ENCODE data around the gene ITGB2. TPM values are rescaled to one million over a fixed set of nuclear protein-coding genes. Genes with fewer than 3 reads are reported as not detected.
A peak's percentile ranks its signal among the peaks of the same experiment; 100 is the strongest.

ITGB2 gene
- total RNA-seq, 1 donor from 2014 or later = 6.9 TPM

DNA sequence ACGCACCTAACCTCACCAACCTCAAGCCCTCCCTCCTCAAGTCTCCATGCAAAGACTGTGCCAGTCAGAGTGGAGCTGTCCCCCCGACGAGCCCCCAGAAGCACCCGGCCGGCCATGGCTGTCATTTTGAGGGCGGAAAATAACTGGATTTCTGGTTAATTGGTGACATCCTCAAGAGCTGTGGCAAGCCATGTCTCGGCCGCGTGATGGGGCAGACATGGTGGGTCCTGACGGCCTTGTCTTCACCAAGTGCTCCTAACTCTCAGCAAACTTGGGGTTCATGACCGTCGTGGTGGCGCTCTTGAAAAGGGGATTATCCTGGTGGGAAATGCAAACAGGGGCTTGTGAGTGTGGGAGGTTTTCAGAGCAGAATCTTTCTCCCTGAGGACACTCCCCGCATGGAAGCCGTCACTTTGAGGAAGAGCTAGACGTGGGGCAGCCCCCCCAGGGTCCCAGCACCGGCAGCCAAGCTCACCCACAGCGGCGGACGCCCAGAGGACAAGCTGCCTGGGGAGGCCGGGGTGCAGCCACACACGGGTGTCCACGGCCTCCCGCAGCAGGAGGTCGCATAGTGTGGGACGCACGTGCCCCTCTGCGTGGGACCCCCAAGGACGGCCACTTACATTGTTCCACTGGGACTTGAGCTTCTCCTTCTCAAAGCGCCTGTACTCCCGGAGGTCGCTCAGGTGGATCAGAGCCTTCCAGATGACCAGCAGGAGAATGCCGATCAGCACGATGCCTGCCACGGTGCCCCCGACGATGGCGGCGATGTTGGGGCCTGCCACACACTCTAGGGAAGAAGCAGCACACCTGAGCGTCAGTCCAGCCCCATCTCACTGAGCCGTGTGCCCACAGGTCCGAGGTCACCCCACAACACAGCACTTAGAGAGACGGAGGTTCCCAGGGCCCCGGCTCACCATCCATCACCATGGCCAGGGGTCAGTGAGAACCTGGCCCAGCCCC is 34.3 kb downstream of the ITGB2 start:
- no peak for DNase-seq (ENCODE audit: low read depth)
- H3K27me3 ChIP-seq (ENCODE audit: control insufficient read depth, insufficient read depth, low read length) = peaks cover 11% of the 10 kb centered on the region
- TF ChIP-seq, protein P1, sequence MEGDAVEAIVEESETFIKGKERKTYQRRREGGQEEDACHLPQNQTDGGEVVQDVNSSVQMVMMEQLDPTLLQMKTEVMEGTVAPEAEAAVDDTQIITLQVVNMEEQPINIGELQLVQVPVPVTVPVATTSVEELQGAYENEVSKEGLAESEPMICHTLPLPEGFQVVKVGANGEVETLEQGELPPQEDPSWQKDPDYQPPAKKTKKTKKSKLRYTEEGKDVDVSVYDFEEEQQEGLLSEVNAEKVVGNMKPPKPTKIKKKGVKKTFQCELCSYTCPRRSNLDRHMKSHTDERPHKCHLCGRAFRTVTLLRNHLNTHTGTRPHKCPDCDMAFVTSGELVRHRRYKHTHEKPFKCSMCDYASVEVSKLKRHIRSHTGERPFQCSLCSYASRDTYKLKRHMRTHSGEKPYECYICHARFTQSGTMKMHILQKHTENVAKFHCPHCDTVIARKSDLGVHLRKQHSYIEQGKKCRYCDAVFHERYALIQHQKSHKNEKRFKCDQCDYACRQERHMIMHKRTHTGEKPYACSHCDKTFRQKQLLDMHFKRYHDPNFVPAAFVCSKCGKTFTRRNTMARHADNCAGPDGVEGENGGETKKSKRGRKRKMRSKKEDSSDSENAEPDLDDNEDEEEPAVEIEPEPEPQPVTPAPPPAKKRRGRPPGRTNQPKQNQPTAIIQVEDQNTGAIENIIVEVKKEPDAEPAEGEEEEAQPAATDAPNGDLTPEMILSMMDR (IDR thresholded peaks at IDR 0.05; ENCODE audit: insufficient read depth, low read length, poor library complexity, severe bottlenecking) = no peak

DNA sequence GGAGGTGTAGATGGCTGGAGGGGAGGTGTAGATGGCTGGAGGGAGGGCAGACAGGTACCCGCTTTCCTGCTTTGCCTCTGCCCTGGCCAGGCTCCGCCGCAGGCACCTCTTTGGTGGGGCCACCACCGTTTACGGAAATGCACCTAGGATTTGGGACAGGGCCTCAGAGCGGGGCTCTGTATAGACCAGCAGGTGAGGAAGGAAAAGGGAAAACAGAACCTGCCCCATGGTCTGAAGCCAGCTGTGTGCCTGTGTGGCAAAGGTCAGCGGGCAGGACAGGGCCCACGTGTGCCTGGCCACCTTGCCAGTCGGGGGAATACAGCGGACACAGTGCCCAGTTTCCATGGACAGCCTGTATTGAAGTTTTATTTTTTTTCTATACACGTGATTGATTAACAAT is 35.1 kb downstream of the ITGB2 start:
- Histone ChIP-seq H3K4me3 (ENCODE audit: low read depth, low read length) (no peak overlapping the region), H3K27me3 (ENCODE audit: control insufficient read depth, insufficient read depth, low read length) (peaks cover 9% of the 10 kb centered on the region), H3K36me3 (ENCODE audit: control insufficient read depth, insufficient read depth, low read length) (no peaks in the 10 kb centered on the region)
- DNase-seq (ENCODE audit: low read depth) = no peak
- TF ChIP-seq, protein P1 (IDR thresholded peaks at IDR 0.05; ENCODE audit: insufficient read depth, low read length, poor library complexity, severe bottlenecking) = no peak

More for the DNA sequence above, 34.3 kb downstream of the ITGB2 start:
- H3K4me3 ChIP-seq (ENCODE audit: low read depth, low read length) = no peak overlapping the region
- H3K36me3 ChIP-seq (ENCODE audit: control insufficient read depth, insufficient read depth, low read length) = no peaks in the 10 kb centered on the region

DNA sequence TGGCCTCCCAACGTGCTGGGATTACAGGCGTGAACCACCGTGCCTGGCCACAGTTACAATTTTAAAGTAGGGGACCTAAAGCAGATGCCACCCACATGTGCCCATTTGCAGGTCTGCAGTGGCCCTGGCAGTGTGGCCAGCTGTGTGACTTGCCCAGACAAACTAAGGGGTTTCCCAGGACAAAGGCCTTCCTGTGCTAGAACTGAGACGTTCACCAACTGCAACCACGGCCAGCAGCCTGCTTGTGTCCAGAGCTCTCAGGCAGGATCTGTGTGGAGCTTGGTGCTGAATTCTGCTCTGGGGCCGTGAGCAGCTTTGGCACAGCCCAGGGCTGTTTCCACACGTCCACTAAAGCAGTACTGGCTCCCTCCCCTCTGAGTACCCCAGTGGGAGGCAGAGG is 36.6 kb downstream of the ITGB2 start:
- Histone ChIP-seq H3K27me3 (ENCODE audit: control insufficient read depth, insufficient read depth, low read length) (no peaks in the 10 kb centered on the region), H3K4me3 (ENCODE audit: low read depth, low read length) (no peak overlapping the region), H3K36me3 (ENCODE audit: control insufficient read depth, insufficient read depth, low read length) (no peaks in the 10 kb centered on the region)
- TF ChIP-seq, protein P1 (IDR thresholded peaks at IDR 0.05; ENCODE audit: insufficient read depth, low read length, poor library complexity, severe bottlenecking) = no peak
- no peak for DNase-seq (ENCODE audit: low read depth)

DNA sequence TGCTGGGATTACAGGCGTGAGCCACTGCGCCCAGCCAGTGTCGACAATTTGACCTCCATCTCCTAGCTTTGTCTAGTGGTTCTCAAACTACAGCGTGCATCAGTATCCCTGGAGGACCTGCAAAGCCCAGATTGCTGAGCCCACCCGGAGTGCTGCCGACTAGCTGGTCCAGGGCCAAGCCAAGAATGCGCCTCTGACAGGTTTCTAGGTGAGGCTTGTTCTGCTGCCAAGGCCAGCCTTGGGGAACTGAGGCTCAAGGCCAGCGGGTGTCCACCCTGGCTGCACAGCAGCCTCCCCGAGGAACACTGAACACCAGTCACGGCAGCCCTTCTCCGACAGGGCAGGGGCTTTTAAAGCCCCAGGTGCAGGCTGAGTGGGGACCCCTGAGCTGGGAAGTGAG is 37.4 kb downstream of the ITGB2 start:
- H3K4me3 ChIP-seq (ENCODE audit: low read depth, low read length) = no peak overlapping the region
- DNase-seq (ENCODE audit: low read depth) = no peak
- no peaks in the 10 kb centered on the region for H3K36me3 ChIP-seq (ENCODE audit: control insufficient read depth, insufficient read depth, low read length)
- TF ChIP-seq, protein P1 (IDR thresholded peaks at IDR 0.05; ENCODE audit: insufficient read depth, low read length, poor library complexity, severe bottlenecking) = no peak
- H3K27me3 ChIP-seq (ENCODE audit: control insufficient read depth, insufficient read depth, low read length) = no peaks in the 10 kb centered on the region

DNA sequence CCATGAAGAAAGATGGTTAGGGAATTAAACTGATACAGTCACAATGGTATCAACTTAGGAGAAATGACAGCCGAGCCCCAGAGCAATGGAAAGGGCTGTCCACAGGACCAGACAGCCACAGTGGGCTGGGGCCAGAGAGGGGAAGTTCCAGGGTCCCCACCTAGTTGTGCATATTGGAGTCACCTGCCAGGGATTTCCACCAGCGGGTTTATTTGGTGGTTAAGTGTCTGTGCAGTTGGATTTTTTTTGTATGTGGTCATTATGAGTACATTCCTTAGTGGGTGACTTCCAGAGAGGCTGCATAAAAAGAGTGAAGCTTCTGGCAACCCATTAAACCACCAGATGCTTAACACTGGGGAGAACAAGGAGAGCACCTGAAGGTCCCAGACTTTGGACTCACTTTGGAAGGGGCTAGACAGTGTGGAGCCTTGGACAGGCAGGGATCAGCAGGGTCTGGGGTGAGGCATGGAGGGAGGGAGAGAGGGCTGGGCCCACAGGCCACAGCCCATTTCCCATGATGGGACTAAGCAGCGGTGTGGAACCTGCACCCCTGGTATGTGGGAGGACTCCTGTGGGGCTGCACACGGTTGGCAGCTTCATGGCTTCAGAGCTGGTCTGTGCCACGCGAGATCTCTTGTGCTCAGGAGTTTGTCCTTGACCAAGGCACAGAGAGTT is 39.4 kb downstream of the ITGB2 start:
- H3K4me3 ChIP-seq (ENCODE audit: low read depth, low read length) = no peak overlapping the region
- TF ChIP-seq, protein P1 (IDR thresholded peaks at IDR 0.05; ENCODE audit: insufficient read depth, low read length, poor library complexity, severe bottlenecking) = no peak
- DNase-seq (ENCODE audit: low read depth) = peak; percentile 74
- no peaks in the 10 kb centered on the region for H3K27me3 ChIP-seq (ENCODE audit: control insufficient read depth, insufficient read depth, low read length)
- no peaks in the 10 kb centered on the region for H3K36me3 ChIP-seq (ENCODE audit: control insufficient read depth, insufficient read depth, low read length)

All from kidney epithelial cell (primary cell).